Muscle of arm (tissue), 12 donors: ENCODE results near the gene SKP1. TPM values are rescaled to one million over a fixed set of nuclear protein-coding genes. Genes with fewer than 3 reads are reported as not detected.

ENCODE experiments used
- DNase-seq: peaks from one replicate; pipeline ENCODE4 v3.0.0-alpha.2; 2013
- polyA plus RNA-seq, 12 donors: library from polyadenylated mRNA; unstranded; fragments of 120-200 nt; gene quantifications; one replicate each; pipeline ENCODE4 v1.2.1, GENCODE V29; 2013; ENCODE audit not compliant: insufficient read length in 12 of 12

The SKP1 gene
- polyA plus RNA-seq, 12 donors: 353 to 607 (median 440) TPM

DNA sequence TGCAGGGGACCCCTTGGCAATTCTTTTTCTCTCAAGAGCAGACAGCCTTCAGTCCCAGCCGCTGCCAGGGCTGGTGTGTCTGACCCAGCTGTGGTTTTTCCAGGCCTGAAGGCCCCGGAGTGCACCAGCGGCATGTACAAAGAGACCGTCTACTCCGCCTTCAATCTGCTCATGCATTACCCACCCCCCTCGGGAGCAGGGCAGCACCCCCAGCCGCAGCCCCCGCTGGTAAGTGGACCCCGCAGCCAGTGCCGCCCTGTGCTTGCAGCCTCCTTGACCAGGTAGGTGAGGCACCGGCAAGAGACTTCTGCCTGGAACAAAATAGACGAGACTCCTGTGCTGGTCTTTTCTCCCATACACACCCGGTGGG lies 61.0 kb downstream of the SKP1 start:
- DNase-seq: no peak

DNA sequence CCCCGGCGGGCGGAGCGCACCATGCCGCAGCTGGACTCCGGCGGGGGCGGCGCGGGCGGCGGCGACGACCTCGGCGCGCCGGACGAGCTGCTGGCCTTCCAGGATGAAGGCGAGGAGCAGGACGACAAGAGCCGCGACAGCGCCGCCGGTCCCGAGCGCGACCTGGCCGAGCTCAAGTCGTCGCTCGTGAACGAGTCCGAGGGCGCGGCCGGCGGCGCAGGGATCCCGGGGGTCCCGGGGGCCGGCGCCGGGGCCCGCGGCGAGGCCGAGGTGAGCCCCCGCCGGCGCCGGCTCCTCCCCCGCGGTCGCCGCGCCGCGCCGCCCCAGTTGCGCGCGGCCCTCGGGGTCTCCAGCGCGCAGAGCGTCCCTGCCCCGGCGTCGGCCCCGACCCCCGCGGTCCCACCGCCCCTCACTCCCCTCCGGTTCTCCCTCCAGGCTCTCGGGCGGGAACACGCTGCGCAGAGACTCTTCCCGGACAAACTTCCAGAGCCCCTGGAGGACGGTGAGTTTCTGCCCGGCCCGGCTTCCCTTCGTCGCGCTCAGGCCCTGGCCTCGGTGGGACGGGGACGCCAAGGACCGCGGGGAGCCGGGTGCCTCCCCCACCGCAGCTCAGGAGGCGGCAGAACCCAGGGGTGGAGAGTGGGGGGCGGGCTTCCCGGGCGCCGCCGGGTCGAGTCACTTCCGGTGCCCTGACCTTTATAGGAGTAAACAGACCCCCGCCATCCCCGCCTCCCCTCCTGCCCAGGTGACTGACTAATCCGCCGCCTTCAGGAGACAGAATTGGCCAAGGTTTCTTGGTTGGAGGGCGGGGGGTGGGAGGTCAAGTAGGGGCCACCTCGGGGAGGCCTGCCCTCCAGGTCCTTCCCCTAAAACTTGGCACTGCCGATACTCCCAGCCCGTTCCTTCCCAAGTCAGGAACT lies 61.6 kb downstream of the SKP1 start:
- DNase-seq: no peak

DNA sequence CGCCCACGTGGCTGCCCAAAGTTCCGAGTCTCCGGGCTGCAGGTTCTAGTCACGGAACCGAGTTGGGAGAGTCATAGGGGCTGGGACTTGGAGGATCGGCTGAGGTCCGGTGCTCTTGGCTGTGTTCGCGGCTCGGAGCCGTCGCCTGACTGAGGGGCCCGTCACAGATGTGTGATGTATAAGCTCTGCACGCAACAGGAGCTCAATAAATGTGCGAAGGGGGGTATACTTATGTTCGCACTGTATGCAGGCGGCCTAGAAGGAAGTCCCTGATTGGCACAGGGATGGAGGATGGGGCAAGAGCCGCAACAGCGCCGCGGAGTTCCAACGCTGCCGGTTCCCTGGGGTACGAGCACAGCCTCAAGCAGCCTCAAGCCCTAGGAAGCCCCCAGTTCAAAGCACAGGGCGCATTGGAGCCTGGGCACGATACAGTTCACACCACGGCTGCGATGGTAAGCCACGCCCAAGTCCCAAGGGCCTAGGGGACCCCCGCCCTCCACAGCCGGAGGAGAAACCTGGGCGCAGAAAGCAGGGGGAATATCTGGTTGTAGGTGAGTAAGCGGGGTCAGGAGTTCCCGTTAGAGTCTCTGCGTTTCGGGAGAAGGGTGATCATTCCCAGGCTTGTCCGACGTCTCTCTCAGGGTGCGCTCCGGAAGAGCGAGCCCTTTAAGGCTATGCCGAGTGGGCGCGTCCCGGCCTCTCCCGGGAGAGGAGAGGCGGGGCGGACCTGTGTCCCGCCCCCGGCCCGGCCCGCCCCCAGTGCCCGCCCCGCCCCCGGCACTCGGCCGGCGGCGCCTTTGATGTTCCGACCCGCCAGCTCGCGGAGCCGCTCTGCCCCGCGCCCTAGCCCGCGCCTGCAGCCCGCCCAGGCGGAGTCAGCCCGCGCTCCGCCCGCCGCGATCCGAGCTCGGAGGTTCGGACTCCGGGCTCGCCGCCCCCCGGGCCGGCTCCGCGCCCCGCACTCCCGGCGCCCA lies 62.6 kb downstream of the SKP1 start, which contains the start of gene TCF7:
TCF7 (plus strand) TSS at position 780 of the 974 bp plus-strand sequence. CDS start 226 bp downstream, outside the sequence.
- DNase-seq: no peak

DNA sequence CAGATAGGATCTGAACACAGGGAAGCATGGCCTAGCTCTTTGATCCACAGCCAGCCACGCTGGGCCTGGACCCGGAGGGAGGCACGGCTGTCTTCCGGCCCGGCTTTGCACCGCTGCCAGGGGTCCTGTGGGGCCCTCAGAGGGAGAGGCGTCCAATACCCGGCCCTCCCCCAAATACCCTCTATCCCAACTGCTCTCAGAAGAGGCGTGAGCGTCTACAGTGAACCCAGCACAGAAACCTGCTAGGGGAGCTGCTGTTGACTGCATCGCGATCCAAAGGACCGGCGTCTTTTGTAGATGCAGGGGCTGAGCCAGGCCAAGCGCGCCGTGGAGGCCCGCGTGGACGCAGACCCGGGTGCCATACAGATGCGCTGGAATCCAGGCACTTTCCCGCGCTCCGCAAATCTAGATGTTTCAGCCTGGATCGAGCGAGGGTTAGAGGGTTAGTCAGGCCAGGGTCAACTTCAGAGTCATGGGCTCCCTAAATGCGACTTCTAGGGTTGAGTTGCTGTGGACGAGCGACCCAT lies 63.3 kb downstream of the SKP1 start:
- no peak for DNase-seq

DNA sequence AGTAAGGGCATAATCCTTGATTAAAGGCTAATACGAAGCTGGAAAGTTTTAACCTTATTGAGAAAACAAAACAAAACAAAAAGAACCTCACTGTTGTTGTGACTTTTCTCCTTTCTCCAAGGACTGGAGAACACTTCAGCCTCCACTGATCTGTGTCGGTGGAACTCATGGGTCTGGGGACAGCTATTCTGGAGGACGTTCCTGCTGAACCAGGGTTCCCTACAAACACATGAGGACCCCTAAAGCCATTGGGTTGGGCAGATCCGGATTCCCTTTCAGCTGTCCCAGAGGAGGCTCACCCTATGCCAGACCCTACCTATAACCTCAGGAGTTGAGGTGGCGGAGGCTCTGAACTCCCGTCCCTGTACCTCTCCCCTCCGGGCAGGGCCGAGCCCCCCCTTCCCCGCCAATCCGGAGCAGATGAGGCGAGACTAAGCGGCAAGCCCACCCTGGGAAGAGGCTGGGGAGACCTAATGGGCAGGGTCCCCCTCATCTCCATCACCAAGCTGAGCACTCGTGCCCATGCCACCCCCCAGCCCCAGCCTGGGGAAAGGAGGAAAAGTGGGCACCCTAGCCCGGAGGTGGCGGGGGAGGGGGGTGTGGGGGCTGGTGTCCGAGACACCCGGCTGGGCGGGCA lies 63.9 kb downstream of the SKP1 start:
- no peak for DNase-seq

DNA sequence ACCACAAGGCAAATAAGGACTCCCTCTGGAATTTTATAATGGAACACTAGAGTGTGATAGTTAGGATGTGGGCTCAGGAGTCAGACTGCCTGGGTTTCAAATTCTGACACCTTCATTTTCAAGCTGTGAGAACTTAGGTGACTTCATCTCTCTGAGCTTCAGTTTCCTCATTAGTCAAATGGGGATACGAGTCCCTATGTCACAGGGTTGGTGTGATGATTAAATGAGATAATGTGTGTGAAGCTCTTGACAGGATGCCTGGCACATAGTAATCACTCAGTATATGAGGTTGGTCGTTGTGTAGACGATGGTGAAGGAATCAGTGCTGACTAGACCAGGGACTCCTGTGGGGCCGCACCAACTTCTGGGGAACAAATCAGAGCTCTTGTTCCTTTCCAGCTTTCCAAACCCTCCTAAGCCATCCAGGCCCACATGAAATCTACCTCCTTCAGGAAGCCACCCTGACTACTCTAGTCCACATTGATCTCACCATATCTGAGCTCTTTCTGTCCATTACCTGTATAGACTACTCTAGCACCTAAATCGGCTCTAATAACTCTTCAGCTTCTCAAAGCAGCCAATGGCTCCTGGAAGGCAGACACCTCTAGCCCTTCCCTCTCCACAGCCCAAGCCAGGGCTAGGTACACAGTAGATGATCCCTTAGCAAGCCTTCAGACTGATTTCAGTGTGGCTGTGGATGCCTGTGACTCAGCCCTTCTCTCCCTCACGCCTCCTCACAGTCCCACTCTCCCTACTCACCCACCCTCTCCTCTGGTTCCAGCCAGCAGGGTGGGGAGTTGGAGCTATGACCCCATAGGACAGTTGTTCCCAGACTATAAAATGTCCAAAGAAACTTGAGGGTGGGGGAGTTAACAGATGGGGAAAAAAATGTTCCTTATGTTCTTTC lies 64.8 kb downstream of the SKP1 start:
- no peak for DNase-seq

DNA sequence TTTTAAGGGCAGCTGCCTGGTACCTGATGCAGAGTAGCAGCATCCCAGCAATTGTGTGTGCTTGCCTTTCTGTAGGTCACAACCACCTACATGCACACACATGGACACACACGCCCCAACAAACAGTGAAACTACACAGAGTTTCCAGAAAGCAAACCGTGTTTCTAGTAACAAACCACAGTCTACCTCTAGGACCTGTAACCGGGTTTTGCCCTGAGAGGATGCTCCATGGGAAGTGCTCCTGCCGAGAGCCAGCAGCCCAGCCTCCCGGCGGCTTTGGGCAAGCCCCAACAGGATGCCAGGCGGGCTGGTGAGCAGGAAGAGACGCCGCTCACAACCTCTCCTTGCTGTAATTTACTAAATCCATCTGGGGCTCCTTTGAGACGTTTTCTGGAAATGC lies 66.4 kb downstream of the SKP1 start:
- no peak for DNase-seq

DNA sequence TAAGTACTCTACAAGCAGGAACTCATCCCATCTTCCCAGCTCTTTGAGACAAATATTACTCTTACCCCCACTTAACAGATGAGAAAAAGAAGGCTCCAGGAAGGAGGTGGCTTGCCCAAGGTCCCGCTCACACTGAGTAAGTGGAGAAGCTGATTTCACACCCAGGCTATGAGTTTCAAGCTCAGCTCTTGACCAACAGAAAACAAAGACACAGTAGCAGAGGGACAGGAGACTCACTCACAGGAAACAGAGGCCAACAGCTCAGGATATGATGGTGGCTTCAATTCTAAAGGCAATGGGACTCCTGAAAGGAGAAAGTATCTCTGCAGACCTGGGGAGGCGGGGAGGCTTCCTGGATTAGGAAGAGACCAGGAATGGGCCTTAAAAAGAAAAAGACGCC lies 69.0 kb downstream of the SKP1 start:
- DNase-seq: no peak

DNA sequence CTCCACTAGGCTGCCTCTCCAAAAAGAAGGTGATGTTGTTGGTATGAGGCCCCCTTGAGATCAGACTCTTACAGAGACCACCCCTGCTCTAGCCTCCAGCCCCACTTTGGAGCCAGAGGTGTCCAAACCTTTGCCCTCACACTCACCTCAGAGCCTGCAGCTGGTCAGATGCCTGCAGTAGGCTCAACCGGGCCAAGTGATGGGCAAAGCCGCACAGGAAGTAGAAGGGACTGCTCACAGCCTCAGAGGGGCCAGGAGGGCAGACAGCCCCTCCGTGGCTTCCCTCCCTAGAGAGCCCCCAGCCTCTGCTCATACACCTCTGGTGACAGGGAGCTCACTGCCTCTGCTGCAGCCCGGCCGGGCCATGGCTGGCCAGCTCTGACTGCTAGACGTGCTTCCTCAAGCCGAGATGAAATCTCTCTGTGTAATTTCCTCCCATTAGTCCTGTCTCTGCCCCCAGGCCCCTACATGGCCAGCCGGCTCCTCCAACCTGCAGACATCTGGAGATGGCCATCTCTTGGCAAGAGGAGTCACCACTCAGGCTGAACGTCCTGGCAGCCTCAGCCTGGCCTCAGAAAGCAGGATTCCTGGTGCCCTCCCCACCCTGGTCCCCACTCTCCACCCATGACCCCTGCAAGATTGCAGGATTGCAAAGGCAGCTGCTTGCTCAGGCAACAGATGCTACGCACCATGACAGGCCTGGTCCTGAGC lies 69.6 kb downstream of the SKP1 start:
- no peak for DNase-seq

DNA sequence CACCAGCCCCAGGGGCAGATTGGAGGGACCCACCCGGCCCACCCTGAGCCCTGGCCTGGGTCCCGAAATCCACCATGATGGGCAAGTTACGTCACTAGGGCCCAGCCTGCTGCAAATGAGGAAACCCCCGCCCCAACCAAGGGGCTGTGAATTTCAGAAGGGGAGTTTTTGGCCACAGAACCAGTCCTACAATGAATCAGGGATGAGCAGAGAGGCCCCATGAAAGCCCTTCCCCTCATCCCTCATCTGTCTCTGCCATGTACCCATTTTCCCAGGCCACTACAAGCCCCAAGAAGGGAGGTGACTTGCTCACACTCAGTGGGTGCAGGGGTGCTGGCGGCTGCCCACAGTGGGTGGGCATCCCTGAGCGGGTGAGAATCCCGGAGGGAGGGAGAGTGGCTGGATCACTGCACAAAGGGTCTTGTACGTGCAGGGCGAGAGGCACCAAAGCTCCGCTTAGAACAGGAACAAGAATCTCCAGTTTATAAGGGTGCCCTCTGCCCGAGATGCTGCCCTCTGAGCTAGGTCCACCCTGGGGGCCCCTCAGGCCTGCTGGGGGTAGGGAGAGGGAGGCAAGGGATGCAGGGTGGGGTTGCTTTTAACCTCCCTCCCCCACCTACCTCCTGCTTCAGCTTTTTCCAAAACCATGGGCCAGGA lies 72.6 kb downstream of the SKP1 start:
- no peak for DNase-seq

DNA sequence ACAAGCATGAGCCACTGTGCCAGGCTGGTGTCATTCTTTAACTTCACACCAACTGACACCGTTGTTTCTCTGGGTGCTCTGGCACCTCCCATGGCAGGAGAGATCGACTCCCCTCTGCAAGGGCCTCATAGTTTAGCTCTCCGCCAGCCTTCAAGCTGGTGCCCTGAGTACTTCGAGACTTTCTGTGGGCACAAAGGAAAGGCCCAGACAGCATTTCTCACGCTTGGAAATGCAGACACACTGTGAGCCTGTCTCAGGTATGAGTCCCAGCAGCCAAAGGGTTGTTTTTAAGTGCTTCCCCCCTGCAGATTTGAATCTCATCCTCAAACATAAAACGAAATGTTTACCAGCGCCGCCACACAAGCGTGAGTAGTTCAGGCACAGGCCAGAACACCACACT lies 73.4 kb downstream of the SKP1 start:
- DNase-seq: no peak

DNA sequence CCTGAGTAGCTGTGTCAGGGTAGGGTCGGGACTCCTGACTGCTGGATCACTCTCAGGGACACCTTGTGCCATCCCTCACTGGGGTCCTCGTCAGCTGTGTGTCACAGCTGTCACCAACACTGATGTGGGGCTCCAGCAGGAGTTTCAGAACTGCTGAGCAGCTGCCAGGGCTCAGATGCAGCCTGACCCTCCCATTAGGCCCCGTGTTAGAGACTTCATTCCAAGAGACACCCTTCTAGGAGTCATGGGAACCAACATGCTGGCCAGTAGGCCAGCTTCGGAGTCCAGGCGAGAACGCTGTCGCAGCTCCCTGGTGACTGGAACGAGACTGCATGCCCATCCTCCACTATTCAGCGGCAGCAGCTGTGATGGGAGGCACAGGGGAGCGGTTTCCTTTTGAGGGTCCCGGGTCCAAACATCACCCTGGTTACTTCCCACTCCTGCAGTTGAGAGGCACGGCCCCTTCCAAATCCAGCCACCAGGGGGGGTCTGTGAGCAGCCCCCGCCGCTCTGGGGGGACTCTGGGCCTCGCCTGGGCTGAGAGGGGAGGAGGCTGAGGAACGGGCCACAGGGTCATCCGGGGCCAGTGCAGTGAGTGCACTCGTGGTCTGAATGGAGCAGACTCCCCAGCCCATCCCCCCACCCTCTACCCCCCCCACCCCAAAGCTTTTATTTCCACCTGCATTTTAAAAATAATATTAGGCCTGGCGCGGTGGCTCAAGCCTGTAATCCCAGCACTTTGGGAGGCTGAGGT lies 74.9 kb downstream of the SKP1 start:
- no peak for DNase-seq

DNA sequence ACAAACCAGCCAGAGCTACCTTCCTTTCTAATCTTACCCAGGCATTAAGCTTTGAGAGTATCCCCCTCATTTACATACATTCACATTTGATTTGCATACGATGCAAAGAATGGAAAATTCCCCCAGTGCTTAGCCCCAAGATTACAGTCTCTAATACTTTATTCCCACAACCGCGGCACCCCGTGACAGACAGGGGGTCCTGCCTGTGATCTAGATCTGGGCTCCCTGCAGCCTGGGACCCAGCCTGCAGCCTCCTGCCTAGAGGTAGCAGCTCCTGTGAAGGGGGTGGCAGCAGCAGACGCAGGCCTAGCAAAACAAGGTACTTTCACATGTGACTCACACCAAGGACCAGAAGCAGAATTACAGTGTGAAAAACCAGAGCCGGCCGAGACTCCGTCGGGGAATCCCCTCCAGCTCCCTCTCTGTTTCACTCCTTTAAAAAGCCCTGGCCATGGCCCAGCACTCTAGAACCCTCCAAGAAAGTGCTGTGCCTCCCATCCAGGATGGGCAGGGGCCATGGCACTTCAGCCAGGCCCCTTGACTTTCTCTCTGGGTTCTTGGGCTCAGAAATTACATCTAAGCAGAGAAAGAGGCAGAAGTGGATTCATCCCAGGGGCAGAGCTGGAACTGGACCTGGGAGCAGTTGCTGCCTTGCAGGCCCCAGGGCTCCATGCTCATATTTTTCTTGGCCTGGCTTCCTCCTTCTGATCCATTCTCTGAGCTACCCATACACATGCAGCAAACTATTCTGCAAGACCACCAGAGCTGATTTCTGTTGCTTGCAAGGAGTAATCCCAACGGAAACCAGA lies 76.3 kb downstream of the SKP1 start:
- no peak for DNase-seq

DNA sequence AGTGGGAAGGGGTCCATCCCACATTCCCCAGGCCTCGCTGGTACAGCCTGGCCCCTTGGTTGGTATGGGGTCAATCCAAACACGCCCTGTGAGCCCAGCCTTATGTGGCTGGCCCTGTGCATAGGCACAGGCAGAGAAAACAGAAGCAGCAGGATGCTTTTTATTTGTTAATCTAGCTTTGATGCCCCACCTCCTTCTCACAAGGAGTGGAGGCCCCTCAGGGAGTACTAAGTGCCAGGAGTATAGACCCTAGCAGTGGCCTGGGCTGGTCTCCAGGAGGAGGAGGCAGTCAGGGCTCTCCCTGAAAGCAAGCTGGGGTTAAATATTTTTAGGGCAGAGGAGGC lies 76.8 kb downstream of the SKP1 start:
- no peak for DNase-seq

DNA sequence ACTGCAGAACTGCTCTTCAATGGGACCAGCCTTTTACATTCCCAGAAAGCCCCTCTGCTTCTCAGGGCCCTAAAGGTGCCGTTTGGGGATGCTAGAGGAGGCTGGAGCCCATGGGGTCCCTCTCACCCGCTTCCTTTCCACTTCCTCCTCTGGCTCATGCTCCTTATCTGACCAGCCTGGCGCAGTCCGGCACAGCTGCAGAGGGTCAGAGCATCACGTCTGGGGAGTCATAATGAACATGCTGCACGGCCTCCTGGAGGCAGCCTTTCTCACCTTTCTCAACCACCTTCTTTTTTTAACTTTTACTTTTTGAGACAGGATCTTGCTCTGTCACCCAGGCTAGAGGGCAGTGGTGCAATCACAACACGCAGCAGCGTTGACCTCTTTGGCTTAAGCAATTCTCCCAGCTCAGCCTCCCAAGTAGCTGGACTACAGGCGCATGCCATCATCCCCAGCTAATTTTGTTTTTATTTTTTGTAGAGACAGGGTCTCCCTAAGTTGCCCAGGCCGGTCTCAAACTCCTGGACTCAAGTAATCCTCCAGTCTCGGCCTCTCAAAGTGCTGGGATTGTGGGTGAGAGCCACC lies 77.4 kb downstream of the SKP1 start:
- no peak for DNase-seq
